HG02610 (cell line): ENCODE data around the gene ELOVL2.
"Not testable (repeated sequence)": the region's sequence is repeated elsewhere in the genome, so short reads cannot be mapped to it uniquely, and the experiment has no call there.

ENCODE experiments used
- ATAC-seq: cut with Tn5 transposase; IDR thresholded peaks from one replicate; pipeline ENCODE4 v1.9.1; 2021; ENCODE audit warnings: mild to moderate bottlenecking, moderate library complexity; ENCODE audit not compliant: unreplicated experiment

The ELOVL2 gene, protein sequence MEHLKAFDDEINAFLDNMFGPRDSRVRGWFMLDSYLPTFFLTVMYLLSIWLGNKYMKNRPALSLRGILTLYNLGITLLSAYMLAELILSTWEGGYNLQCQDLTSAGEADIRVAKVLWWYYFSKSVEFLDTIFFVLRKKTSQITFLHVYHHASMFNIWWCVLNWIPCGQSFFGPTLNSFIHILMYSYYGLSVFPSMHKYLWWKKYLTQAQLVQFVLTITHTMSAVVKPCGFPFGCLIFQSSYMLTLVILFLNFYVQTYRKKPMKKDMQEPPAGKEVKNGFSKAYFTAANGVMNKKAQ

DNA sequence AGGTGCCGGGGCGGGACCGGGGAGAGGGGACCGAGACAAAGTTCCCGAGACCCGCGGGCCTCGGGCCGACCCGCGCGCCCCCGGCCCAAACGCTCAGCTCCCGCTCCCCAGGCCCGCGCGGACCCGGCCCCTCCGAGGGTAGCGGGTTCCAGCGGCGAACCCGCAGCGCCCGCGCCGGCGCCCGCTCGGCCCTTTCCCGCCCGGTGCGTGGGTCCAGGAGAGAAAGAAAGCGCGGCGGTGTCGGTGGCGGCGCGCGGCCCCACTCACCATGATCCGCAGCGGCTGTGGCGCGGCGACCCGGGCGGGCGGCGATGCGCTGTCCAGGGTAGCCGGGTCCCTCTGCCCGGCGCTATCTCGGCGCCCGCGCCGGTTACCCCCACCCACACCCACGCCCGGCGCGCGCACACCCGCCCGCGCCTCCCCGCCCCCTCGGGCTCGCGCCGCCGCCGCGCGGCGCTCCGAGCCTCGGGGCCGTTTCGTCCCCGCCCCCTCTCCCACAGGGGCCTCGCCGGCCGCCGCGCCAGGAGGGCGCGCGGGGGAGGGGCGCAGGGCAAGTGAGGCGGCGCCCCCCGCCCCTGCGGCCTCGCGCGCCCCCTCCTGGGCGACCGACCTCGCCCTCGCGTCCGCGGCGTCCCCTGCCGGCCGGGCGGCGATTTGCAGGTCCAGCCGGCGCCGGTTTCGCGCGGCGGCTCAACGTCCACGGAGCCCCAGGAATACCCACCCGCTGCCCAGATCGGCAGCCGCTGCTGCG, at the start of gene ELOVL2:
ELOVL2 (minus strand) TSS at position 345 of the 751 bp plus-strand sequence; CDS start at position 270, 75 bp downstream.
- ATAC-seq, result no peak

DNA sequence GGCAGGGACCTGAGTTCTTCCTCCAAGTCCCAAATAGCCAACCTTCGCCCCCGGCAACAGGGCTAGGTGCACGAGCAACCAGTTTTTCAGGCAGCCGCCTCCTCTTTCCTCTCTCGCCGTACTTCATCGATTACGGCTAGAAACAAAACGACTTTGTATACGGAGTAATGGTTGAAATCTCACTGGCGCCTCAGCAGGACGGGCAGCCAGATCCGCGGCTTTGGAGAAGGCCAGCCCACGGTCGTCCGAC, 49.2 kb upstream of the ELOVL2 start:
- peak; percentile 18 for ATAC-seq

DNA sequence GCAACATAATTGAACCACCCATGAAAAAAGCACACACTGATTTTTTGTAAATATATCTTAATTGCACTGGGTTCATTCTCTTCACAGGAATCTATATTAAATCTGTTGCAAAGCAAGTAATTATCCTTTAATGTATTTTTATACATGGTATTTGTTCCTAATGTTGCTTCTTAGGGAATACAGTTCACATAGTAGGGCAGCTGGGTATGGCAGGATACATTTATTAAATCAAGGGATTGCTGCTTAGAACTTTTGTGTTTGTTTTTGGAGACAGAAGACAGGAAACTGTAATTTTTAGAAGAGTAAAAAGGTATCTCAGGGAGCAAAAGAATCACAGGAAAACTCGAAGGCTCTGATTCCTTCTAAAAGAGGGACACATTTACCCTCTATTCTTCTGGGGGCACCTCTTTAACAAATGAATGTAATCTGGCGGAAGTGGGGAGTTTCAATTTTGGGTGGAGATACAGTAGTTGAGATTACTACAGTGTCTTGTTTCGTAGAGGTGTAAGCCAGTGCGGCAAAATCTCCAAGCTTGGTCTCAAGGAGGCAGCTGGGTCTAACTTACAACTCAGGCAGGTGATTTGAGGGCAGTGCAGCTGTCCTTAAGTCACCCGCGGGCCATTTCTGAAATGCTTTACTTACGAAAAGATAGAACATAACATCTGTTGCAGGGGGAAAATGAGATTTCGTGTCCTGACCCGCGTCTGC, 48.7 kb upstream of the ELOVL2 start:
- peak; percentile 22 for ATAC-seq

DNA sequence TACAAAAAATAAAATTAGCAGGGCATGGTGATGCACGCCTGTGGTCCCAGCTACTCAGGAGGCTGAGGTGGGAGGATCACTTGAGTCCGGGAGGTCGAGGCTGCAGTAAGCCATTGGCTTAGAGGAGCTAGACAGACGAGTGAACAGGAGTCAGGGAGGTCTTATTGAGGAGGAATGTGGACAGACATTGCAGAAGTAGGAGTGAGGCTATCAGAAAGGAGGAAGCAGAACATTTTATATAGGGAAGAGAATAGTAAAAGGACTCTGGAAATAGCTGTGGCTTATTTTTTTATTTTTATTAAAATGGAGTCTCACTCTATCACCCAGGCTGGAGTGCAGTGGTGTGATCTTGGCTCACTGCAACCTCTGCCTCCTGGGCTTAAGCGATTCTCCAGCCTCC, 47.0 kb upstream of the ELOVL2 start:
- not testable (repeated sequence) for ATAC-seq

DNA sequence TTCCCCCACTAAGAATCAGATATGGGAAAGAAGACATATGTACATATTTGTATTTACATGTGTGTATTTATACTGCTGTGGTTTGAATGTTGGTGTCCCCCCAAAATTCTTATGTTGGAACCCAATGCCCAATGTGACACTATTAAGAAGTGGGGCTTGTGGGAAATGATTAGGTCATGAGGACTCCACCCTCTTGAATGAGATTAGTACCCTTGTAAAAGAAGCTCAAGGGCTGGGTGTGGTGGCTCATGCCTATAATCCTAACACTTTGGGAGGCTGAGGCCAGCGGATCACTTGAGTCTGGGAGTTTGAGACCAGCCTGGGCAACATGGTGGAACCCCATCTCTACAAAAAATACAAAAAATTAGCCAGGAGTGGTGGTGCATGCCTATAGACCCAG, 45.6 kb upstream of the ELOVL2 start:
- ATAC-seq, result no peak

DNA sequence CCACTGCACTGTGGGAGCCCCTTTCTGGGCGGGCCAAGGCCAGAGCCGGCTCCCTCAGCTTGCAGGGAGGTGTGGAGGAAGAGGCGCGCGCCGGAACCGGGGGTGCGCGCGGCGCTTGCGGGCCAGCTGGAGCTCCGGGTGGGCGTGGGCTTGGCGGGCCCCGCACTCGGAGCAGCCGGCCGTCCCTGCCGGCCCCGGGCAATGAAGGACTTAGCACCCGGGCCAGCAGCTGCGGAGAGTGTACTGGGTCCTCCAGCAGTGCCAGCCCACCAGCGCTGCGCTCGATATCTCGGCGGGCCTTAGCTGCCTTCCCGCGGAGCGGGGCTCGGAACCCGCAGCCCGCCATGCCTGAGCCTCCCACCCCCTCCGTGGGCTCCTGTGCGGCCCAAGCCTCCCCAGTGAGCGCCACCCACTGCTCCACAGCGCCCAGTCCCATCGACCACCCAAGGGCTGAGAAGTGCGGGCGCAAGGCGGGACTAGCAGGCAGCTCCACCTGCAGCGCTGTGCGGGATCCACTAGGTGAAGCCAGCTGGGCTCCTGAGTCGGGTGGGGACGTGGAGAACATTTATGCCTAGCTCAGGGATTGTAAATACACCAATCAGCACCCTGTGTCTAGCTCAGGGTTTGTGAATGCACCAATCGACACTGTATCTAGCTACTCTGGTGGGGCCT, 43.2 kb upstream of the ELOVL2 start:
- not testable (repeated sequence) for ATAC-seq

DNA sequence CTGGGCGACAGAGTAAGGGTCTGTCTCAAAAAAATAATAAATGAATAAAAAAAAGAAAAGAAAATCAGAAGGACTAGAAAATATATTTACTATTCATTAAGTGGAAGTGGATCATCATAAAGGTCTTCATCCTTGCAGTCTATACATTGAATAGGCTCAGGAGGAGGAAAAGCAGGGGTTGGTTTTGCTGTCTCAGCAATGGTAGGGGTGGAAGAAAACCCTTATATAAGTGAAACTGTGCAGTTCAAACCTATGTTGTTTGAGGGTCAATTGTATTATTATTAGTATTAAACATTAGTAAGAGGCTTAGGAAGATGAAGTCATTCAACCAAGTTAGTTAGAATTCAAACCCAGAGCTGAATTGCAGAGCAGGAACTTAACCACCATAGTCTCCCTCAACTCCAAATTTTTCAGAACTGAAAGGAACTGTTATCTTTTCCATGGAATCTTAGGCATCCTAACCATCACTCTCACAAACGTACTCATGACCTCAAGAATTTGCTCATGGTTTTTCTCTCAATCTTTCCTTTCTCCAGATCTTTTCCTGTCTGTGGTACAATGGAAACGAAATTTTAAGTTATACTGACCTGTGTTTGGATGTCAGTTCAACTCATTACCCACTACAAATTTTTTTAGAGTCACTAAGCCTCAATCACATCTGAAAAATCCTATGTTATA, 41.8 kb upstream of the ELOVL2 start:
- ATAC-seq, result no peak

DNA sequence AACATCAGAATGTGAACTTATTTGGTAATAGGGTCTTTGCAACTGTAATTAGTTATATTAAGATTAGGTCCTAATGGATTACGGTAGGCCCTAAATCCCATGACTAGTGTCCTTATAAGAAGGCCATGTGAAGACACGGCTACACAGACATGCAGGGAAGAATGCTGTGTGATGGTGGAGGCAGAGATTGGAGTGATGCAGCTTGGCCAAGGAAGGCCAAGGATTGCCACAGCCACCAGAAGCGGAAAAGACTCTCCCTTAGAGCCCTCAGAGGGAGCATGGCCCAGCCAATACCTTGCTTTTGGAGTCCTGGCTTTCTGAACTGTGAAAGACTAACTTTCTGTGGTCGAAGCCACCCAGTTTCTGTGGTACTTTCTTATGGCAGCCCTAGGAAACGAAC, 39.9 kb upstream of the ELOVL2 start:
- ATAC-seq, result no peak

DNA sequence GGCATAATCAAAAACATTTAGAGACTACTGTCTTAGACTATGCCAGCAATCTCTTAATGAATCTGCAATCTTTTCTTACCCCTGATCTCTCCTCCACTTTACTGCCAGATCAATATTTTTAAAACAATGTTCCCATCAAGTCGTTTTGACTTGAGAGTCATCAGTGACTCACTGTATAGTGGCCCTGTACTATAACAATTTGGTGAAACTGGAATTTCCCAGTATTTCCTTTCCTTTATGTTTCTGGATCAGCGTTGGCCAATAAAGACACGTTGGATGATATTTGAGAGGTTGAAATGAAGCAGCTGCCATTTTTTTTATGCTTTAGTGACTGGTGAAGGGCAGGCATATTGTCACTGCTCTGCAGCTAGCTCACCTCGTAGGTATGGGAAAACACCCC, 39.4 kb upstream of the ELOVL2 start:
- no peak for ATAC-seq

DNA sequence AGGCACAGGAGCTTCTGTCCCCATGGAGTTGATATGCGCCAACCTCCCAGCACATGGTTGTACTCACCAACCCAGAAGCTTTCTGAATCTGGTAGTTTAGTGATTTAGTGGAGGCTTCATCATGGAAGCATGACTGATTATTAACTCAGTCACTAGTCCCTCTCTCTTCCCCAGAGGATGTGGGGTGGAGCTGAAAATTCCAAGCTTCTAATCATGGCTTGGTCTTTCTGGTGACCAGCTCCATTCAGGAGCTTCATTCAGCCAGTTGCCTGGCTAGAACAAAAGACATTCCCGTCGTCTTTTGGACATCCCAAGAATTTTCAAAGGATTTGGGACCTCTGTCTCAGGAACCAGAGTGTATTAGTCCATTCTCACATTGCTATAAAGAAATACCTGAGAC, 36.2 kb upstream of the ELOVL2 start:
- no peak for ATAC-seq

DNA sequence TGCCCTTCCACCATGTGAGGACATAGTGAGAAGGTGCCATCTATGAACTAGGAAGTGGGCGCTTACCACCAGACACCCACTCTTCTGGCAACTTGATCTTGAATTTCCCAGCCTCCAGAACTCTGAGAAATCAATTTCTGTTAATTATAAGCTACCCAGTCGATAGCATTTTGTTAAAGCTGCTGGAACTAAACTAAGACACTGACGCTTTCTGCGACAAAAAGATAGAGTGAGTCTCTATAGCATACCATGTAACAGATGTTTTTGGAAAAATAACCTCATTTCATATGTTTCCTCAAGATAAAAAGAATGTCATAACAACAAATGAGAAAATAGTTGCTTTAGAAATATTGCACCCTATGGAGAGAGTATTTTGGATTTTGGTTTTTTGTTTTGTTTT, 34.2 kb upstream of the ELOVL2 start:
- no peak for ATAC-seq

DNA sequence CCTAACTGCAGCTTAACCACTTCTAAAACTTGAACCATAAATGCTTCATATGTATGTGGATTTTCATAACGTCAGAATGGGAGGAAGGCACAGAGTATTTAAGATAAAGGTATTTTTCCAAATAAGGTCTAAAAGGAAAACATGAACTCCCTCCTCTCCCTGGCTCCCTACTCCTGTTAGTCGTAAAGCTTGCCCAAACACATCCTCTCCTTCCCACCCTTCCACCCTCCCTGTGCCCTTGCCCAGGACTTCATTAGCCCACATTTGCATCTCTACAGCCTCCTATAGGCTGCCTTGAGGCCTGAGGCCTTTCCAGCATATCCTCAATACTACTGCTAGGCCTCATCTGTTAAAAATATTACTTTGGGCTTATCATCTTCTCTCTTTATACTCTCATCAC, 32.4 kb upstream of the ELOVL2 start:
- no peak for ATAC-seq

DNA sequence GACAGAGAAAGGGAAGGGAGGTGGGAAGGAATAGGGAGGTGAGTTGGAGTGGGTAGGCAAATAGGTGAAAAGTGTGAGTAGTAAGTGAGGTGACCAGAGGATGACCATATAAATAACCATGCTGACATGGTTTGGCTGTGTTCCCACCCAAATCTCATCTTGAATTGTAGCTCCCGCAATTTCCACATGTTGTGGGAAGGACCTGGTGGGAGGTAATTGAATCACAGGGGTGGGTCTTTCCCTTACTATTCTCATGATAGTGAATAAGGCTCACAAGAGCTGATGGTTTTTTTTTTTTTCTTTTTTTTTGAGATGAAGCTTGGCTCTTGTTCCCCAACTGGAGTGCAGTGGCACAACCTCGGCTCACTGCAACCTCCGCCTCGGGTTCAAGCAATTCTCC, 28.0 kb upstream of the ELOVL2 start:
- ATAC-seq, result no peak

DNA sequence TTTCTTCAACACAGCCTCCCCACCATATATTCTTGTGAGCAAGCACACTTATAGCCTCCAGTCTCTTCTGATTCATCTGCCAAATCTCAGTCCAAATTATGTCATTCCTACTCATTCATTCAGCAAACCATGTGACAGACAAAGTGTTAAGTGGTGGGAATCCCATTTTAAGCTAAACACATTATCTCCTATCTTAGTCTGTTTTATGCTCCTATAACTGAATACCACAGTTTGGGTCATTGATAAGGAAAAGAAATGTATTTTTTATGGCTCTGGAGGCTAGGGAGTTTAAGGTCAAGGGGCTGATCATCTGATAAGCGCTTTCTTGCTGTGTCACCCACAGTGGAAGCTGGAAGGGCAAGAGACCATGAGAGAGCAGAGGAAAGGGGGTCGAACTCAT, 25.7 kb upstream of the ELOVL2 start:
- ATAC-seq, result no peak

DNA sequence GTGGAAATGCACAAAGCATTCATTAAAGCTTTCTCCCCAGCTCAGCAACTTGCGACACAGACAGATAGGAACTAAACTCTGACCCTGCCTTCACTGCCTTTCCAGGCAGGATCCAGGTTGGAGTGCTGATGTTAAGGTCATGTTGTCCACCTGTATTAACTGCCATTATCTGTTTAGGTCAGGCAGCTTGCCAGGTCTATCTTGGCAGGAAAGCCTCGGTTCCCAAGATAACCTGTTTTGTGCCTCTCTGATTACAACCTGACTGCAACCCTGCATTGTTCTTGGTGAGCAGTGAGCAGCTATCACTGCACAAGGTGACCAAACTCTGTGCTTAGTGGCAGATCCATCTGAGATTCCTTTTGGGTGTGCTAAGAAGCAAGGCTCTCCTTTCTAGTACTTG, 23.2 kb upstream of the ELOVL2 start:
- ATAC-seq, result no peak

DNA sequence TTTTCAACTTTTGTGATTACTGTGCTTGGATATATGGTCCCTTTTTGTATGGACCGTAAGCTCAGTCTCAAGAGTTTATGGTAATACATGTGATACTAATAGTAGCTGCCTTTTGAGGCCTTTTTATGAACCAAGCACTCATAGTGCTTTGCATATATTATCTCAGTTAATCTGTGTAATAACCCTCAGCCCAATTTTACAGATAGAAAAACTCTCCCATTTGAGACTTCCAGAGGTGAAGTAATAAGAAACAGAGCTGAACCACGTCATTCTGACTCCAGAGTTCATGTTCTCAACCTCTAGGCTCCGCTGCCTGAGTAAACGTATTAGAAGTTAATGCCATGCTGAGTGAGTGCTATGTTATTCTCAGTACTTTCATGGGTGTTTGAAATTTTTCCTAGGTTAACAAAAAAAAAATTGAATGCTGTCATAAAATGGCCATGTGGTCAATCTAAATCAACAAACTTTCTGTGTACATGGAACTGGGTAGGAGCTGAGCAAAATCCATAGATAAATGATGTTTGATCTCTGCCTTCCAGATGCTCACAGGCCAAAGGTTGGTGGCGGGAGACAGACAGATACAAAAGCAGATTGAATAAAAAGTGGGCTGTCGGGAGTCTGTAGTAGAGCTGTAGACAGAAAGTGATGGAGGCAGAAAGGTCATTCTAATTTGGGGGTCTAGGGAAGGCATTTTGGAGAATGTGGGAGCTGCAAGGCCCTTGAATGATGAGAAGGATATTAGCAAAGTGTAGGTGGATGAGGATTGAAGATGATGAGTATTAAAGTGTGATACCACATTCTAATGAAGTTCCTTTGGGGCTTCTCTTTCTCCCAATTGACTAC, 22.6 kb upstream of the ELOVL2 start:
- no peak for ATAC-seq

DNA sequence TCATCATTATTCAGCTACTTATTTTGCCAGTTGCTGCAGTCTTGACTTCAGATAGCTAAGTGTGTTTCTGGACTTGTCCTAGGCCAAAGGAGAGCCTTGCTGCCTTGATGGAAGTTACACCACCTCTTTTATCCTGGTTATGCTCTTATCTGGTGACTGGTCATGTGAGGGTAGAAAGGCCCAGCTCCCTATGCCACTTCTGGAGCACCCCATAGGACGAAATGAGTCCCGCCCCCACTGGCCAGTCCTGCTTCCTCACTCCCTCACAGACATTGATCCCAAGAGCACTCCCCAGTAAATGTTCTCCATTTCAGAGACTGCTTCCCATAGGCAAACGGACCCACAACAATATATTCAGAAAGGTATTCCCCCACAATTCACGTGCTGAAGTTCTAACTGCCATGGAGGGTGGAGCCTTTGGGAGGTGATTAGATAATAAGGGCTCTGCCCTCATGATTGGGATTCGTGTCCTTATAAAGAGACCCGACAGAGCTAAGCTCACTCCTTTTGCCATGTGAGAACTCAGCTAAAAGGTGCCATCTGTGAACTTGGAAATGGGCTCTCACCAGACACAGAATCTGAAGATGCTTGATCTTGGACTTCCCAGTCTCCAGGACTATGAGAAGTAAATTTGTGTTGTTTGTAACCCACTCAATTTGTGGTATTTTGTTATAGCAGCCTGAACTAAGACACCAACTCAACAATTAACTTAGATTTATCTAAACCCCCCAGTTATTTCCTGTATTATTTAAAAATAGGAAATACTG, 21.5 kb upstream of the ELOVL2 start:
- no peak for ATAC-seq

DNA sequence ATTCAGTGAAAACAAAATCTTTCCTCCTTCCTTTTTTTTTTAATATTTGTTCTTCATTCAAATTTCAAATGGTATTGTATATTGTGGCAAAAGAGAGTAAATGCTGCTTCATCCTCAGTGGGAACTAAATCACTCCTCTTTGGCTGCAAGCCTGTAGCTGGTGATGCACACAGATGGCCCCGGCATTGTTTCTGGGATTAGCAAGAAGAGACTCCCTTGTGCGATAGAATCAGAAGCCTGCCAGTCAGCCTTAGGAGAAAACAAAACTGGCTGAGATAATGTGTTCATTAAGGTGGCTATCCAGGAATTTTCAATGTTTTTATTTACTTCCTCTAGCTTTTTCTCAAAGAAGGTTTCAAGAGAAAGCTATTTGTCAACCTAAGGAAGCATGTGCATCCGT, 20.7 kb upstream of the ELOVL2 start:
- no peak for ATAC-seq

DNA sequence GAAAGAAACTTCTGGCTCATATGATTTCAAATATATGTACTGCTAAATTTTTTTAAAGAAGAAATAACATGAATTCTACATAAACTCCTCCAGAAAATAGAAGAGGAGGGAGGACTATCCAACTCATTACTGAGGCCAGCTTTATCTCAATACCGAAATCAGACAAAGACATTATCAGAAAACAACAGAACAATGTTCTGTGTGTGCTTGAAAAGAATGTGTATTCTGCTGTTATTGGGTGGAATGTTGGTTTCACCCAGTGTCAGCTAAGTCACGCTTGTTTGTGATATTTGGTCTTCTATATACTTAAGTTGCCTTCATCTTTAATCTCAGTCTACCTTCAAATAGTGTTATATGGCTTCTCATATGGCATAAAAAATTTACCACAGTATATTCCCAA, 18.6 kb upstream of the ELOVL2 start:
- ATAC-seq, result no peak

DNA sequence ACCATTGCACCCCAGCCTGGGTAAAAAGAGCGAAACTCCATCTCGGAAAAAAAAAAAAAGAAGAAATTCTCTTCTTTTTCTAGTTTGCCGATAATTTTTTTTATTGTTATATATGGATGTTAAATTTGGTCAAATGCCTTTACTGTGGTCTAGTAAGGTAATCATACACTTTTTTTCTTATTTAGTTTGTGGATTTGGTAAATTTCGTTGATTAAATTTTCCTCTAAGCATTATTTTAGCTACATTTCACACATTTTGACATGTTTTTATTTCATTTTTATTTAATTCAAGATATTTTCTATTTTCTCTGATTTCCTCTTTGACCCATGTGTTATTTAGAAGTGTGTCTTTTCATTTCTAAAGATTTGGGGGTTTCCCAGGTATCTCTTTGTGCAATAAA, 18.0 kb upstream of the ELOVL2 start:
- ATAC-seq, result no peak
